Endothelial cell (in vitro differentiated cells): ENCODE results near the gene INSIG1. TPM values are rescaled to one million over a fixed set of nuclear protein-coding genes. Genes with fewer than 3 reads are reported as not detected.

ENCODE experiments used
- DNase-seq: peaks from one replicate; pipeline ENCODE4 v3.0.0; 2021; ENCODE audit warnings: low spot score
- H3K27ac Mint-ChIP-seq: one replicate; pipeline ENCODE4 v1.8.0; 2021; ENCODE audit warnings: mixed read lengths, inconsistent platforms; ENCODE audit not compliant: unreplicated experiment
- H3K27me3 Mint-ChIP-seq: one replicate; pipeline ENCODE4 v1.8.0; 2021; ENCODE audit warnings: mild to moderate bottlenecking, moderate library complexity, mixed read lengths, inconsistent platforms; ENCODE audit not compliant: unreplicated experiment
- H3K36me3 Mint-ChIP-seq: one replicate; pipeline ENCODE4 v1.8.0; 2021; ENCODE audit warnings: mild to moderate bottlenecking, low read depth, mixed read lengths, inconsistent platforms; ENCODE audit not compliant: unreplicated experiment
- H3K4me1 Mint-ChIP-seq: one replicate; pipeline ENCODE4 v1.8.0; 2021; ENCODE audit warnings: mild to moderate bottlenecking, mixed read lengths, inconsistent platforms; ENCODE audit not compliant: unreplicated experiment
- H3K4me3 Mint-ChIP-seq: one replicate; pipeline ENCODE4 v1.8.0; 2021; ENCODE audit warnings: mild to moderate bottlenecking, mixed read lengths, inconsistent platforms; ENCODE audit not compliant: unreplicated experiment
- H3K9me3 Mint-ChIP-seq: one replicate; pipeline ENCODE4 v1.8.0; 2021; ENCODE audit warnings: mixed read lengths, inconsistent platforms; ENCODE audit not compliant: unreplicated experiment
- total RNA-seq: library from RNA; stranded (reverse); fragmentation: NEBNext Ultra II Directional; extraction: Animal tissue kit (Norgen Biotek cat#: 25700); gene quantifications from one replicate; pipeline ENCODE4 v1.2.1, GENCODE V29; 2021; ENCODE audit not compliant: unreplicated experiment
- TF ChIP-seq, protein P1 (sequence below): fragments of 200-600 bp; sonication (generic); IDR thresholded peaks from one replicate; pipeline ENCODE4 v1.5.0; 2021; ENCODE audit warnings: antibody characterized with exemption; ENCODE audit not compliant: unreplicated experiment

The INSIG1 gene
- total RNA-seq, 1 donor from 2014 or later, result 53.1 TPM

DNA sequence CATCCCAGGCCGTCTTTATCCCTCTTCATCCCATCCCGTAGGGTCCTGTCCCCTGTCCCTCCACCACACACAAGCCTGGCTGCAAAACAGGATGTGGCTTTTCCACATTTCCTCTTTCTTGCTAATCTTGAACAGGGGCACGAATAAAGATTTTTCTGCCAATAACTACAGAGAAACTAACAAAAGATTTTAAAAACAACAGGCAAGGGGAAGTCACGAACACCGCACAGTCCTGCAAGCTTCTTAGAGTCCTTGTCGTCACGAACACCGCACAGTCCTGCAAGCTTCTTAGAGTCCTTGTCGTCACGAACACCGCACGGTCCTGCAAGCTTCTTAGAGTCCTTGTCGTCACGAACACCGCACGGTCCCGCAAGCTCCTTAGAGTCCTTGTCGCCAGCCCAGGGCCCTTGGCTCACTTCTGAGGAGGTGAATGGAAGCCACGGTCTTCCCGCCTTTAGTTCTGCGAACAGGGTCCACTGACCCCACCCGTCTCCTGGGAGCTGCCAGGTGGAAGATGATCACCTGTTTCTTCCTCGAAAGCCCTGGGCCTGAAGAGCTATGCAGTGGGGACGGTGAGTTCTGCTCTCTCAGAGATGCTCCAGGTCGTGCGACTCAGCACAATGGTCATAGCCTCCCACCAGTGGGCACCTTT lies 10.3 kb upstream of the INSIG1 start:
- TF ChIP-seq, protein P1, sequence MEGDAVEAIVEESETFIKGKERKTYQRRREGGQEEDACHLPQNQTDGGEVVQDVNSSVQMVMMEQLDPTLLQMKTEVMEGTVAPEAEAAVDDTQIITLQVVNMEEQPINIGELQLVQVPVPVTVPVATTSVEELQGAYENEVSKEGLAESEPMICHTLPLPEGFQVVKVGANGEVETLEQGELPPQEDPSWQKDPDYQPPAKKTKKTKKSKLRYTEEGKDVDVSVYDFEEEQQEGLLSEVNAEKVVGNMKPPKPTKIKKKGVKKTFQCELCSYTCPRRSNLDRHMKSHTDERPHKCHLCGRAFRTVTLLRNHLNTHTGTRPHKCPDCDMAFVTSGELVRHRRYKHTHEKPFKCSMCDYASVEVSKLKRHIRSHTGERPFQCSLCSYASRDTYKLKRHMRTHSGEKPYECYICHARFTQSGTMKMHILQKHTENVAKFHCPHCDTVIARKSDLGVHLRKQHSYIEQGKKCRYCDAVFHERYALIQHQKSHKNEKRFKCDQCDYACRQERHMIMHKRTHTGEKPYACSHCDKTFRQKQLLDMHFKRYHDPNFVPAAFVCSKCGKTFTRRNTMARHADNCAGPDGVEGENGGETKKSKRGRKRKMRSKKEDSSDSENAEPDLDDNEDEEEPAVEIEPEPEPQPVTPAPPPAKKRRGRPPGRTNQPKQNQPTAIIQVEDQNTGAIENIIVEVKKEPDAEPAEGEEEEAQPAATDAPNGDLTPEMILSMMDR, result no peak
- Mint-ChIP-seq H3K36me3 (no peaks in the 10 kb centered on the region), H3K27ac (no peak overlapping the region), H3K9me3 (peaks cover 7% of the 10 kb centered on the region), H3K4me1 (peaks cover 30% of the 10 kb centered on the region), H3K4me3 (peak overlapping the region; percentile 32), H3K27me3 (peaks cover 24% of the 10 kb centered on the region)
- DNase-seq, result no peak

DNA sequence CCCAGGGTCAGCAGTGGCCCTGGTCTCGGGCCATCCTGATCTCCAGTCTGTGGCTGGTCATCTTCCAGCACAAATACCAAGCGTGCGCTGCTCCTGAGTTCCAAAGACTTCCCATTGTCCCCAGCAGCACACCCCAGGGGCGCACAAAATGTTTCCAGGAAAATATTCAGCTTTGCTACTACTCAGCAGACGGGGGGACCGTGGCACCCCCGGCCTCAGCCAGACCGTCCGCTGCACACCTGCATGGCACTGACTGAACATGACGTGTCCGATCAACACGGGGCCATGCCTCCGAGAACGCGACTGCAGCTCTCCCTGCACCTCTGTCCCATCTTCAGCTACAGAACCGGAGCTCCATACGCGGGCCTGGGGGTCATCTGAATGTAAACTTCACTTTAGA lies 9.6 kb upstream of the INSIG1 start:
- no peak overlapping the region for H3K4me3 Mint-ChIP-seq
- no peak for DNase-seq
- peaks cover 26% of the 10 kb centered on the region for H3K27me3 Mint-ChIP-seq
- peaks cover 36% of the 10 kb centered on the region for H3K4me1 Mint-ChIP-seq
- H3K36me3 Mint-ChIP-seq, result peaks cover 5% of the 10 kb centered on the region
- peaks cover 7% of the 10 kb centered on the region for H3K9me3 Mint-ChIP-seq
- TF ChIP-seq, protein P1, result no peak
- H3K27ac Mint-ChIP-seq, result no peak overlapping the region

DNA sequence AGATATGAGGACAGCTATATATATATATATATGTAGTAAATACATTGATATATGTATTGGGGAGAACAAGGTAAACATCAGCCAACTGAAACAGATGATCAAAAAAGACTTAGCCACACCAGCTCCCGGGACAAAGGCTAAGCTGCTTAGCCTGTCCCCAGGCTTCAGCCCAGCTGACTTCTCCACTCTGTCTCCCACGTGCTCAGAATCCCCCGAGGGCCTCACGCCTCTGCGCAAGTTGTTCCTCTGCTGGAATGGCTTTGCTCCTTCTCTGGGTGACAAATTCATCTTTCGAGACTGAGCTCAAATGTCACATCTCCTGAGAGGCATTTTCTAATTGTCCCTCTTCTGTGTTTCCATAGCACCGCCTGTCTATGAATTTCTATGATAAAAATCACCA lies 8.6 kb upstream of the INSIG1 start:
- DNase-seq, result no peak
- TF ChIP-seq, protein P1, result no peak
- H3K27ac Mint-ChIP-seq, result no peak overlapping the region
- no peak overlapping the region for H3K4me3 Mint-ChIP-seq
- peaks cover 37% of the 10 kb centered on the region for H3K4me1 Mint-ChIP-seq
- peaks cover 26% of the 10 kb centered on the region for H3K27me3 Mint-ChIP-seq
- H3K36me3 Mint-ChIP-seq, result peaks cover 7% of the 10 kb centered on the region
- H3K9me3 Mint-ChIP-seq, result peaks cover 7% of the 10 kb centered on the region

DNA sequence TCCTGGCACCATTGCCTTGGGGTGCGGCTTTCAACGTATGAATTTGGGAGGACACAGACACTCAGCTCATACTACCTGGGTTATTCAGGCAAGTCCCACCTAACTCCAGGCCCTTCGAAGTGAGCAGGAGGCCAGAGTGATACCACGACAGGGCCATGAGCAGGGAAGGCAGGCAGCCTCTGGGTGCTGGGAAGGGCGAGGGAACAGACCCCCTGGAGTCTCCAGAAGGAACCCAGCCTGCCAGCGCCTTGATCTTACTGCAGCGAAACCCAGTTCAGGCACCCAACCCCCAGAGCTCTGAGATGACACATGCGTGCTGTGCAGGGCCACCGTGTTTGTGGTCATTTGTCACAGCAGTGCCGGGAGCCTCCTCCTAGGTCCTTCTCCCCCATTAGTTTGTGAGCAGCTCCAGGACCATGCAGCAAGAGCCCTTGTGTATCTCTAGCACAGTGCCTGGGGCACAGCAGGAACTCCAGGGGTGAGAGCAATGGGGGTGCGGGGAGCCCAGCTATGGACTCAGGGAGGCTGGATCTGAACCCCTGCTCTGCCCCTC lies 7.7 kb upstream of the INSIG1 start:
- peaks cover 7% of the 10 kb centered on the region for H3K9me3 Mint-ChIP-seq
- H3K27me3 Mint-ChIP-seq, result peaks cover 24% of the 10 kb centered on the region
- no peak for DNase-seq
- H3K4me3 Mint-ChIP-seq, result no peak overlapping the region
- H3K36me3 Mint-ChIP-seq, result peaks cover 7% of the 10 kb centered on the region
- TF ChIP-seq, protein P1, result no peak
- H3K4me1 Mint-ChIP-seq, result peaks cover 33% of the 10 kb centered on the region
- no peak overlapping the region for H3K27ac Mint-ChIP-seq

DNA sequence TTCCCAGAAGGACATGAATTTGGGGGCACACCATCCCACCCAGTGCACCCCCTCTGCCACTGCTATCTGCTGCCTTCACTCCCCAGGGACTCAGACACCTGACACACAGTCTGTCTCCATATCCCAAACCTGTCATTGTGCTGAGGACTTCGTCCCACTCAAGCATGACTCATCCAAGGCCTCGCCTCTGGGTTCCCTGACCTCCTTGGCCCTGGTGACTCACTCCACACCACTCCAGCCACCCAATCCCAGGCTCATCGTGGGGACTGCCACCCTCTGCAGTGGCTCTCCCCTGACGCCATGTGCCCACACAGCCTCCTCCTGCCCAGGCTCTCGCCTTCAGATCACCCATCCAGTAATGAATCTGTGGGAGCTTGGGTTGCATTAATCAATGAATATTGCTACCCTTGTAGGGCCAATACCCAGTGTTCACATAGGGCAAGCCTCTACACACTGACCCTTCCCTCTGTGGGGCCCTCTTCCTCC lies 6.6 kb upstream of the INSIG1 start:
- Mint-ChIP-seq H3K9me3 (peaks cover 7% of the 10 kb centered on the region), H3K27me3 (peaks cover 18% of the 10 kb centered on the region), H3K4me1 (peaks cover 24% of the 10 kb centered on the region), H3K27ac (no peak overlapping the region), H3K4me3 (no peak overlapping the region), H3K36me3 (peaks cover 7% of the 10 kb centered on the region)
- TF ChIP-seq, protein P1, result no peak
- DNase-seq, result no peak
